H9 (cell line): ENCODE results near the gene LRRFIP1. TPM values are rescaled to one million over a fixed set of nuclear protein-coding genes. Genes with fewer than 3 reads are reported as not detected.

Source experiments
- DNase-seq: peaks from one replicate; pipeline ENCODE4 v3.0.0-alpha.2; 2017
- H2AFZ ChIP-seq: one replicate; pipeline ENCODE4 v1.6.1; 2013; ENCODE audit warnings: mild to moderate bottlenecking, low read length, control low read depth, moderate library complexity
- H2AK5ac ChIP-seq: 2 replicates; pipeline ENCODE4 v1.6.1; 2013; ENCODE audit warnings: low read length, control low read depth, mixed read lengths; ENCODE audit not compliant: insufficient read length
- H2BK120ac ChIP-seq: one replicate; pipeline ENCODE4 v1.6.1; 2013; ENCODE audit warnings: low read depth, mild to moderate bottlenecking, low read length, control low read depth, inconsistent platforms; ENCODE audit not compliant: poor library complexity, severe bottlenecking
- H2BK12ac ChIP-seq: 2 replicates; pipeline ENCODE4 v1.6.1; 2013; ENCODE audit warnings: low read length, control low read depth, mixed read lengths, low read depth; ENCODE audit not compliant: insufficient read length
- H2BK15ac ChIP-seq: 2 replicates; pipeline ENCODE4 v1.6.1; 2013; ENCODE audit warnings: low read depth, low read length, control low read depth
- H2BK20ac ChIP-seq: one replicate; pipeline ENCODE4 v1.6.1; 2013; ENCODE audit warnings: low read depth, mild to moderate bottlenecking, low read length, control low read depth, inconsistent platforms; ENCODE audit not compliant: poor library complexity, severe bottlenecking
- H2BK5ac ChIP-seq: 2 replicates; pipeline ENCODE4 v1.6.1; 2013; ENCODE audit warnings: low read length, control low read depth, mixed read lengths; ENCODE audit not compliant: insufficient read length
- H3K14ac ChIP-seq: 2 replicates; pipeline ENCODE4 v1.6.1; 2013; ENCODE audit warnings: low read length, control low read depth; ENCODE audit not compliant: insufficient read depth
- H3K18ac ChIP-seq: 2 replicates; pipeline ENCODE4 v1.6.1; 2013; ENCODE audit warnings: low read depth, mild to moderate bottlenecking, mixed read lengths, low read length, control low read depth; ENCODE audit not compliant: insufficient read length
- H3K23ac ChIP-seq: 2 replicates; pipeline ENCODE4 v1.6.1; 2013; ENCODE audit warnings: low read length, control low read depth, mixed read lengths, low read depth; ENCODE audit not compliant: insufficient read length
- H3K23me2 ChIP-seq: 2 replicates; pipeline ENCODE4 v1.6.1; 2013; ENCODE audit warnings: low read depth, mild to moderate bottlenecking, mixed read lengths, low read length, control low read depth; ENCODE audit not compliant: insufficient read length, poor library complexity, severe bottlenecking
- H3K27ac ChIP-seq: 2 replicates; pipeline ENCODE4 v1.5.1; 2013; ENCODE audit warnings: low read length, control low read depth, mixed read lengths, low read depth; ENCODE audit not compliant: insufficient read length
- H3K27me3 ChIP-seq: 2 replicates; pipeline ENCODE4 v1.6.1; 2013; ENCODE audit warnings: low read length, control low read depth, inconsistent platforms; ENCODE audit not compliant: insufficient read depth
- H3K4ac ChIP-seq: 2 replicates; pipeline ENCODE4 v1.6.1; 2013; ENCODE audit warnings: low read depth, mild to moderate bottlenecking, control low read depth, inconsistent platforms, low read length, moderate library complexity
- H3K4me1 ChIP-seq: 2 replicates; pipeline ENCODE4 v1.6.1; 2013; ENCODE audit warnings: low read length, control low read depth, inconsistent platforms; ENCODE audit not compliant: insufficient read depth
- H3K4me2 ChIP-seq: 2 replicates; pipeline ENCODE4 v1.6.1; 2013; ENCODE audit warnings: low read length, control low read depth, mixed read lengths; ENCODE audit not compliant: insufficient read length, insufficient read depth
- H3K56ac ChIP-seq: 2 replicates; pipeline ENCODE4 v1.6.1; 2013; ENCODE audit warnings: low read depth, mild to moderate bottlenecking, mixed read lengths, low read length, control low read depth; ENCODE audit not compliant: insufficient read length
- H3K79me1 ChIP-seq: 2 replicates; pipeline ENCODE4 v1.6.1; 2013; ENCODE audit warnings: low read depth, mild to moderate bottlenecking, moderate library complexity, low read length, control low read depth, inconsistent platforms; ENCODE audit not compliant: insufficient read depth, poor library complexity, severe bottlenecking
- H3K79me2 ChIP-seq: 2 replicates; pipeline ENCODE4 v1.6.1; 2013; ENCODE audit warnings: low read length, control low read depth, inconsistent platforms; ENCODE audit not compliant: insufficient read depth
- H3K9ac ChIP-seq: 2 replicates; pipeline ENCODE4 v1.6.1; 2013; ENCODE audit warnings: low read length, control low read depth, mixed read lengths; ENCODE audit not compliant: insufficient read length; ENCODE audit errors: extremely low read depth
- H3K9me3 ChIP-seq: one replicate; pipeline ENCODE4 v1.6.1; 2013; ENCODE audit warnings: low read depth, low read length, inconsistent platforms; ENCODE audit not compliant: control insufficient read depth
- H3T11ph ChIP-seq: one replicate; pipeline ENCODE4 v1.6.1; 2013; ENCODE audit warnings: mild to moderate bottlenecking, low read length, control low read depth, inconsistent platforms
- H4K20me1 ChIP-seq: one replicate; pipeline ENCODE4 v1.6.1; 2013; ENCODE audit not compliant: control insufficient read depth, insufficient read length, insufficient read depth
- H4K5ac ChIP-seq: 2 replicates; pipeline ENCODE4 v1.6.1; 2013; ENCODE audit warnings: low read depth, mild to moderate bottlenecking, mixed read lengths, low read length, control low read depth; ENCODE audit not compliant: insufficient read length
- H4K8ac ChIP-seq: replicated peaks from 2 replicates; pipeline ENCODE4 v1.6.1; 2013; ENCODE audit warnings: low read length, control low read depth, mixed read lengths, low read depth; ENCODE audit not compliant: insufficient read length
- H4K91ac ChIP-seq: 2 replicates; pipeline ENCODE4 v1.6.1; 2013; ENCODE audit warnings: low read depth, mild to moderate bottlenecking, moderate library complexity, mixed read lengths, low read length, control low read depth; ENCODE audit not compliant: insufficient read length
- H3K27ac Mint-ChIP-seq, 3 experiments: 2 replicates in 2 of 3; 3 replicates in 1 of 3; pipeline ENCODE4 v1.8.0; 2020 to 2021; ENCODE audit warnings: mixed read lengths in 3 of 3, mild to moderate bottlenecking in 1 of 3, moderate library complexity in 1 of 3
- H3K27me3 Mint-ChIP-seq: 2 replicates; pipeline ENCODE4 v1.8.0; 2021; ENCODE audit warnings: low read depth, mild to moderate bottlenecking, moderate library complexity, mixed read lengths
- H3K36me3 Mint-ChIP-seq, 3 experiments: 2 replicates in 2 of 3; 3 replicates in 1 of 3; pipeline ENCODE4 v1.8.0; 2020 to 2021; ENCODE audit warnings: low read depth in 3 of 3, mixed read lengths in 3 of 3; ENCODE audit not compliant: insufficient read depth in 1 of 3
- H3K4me1 Mint-ChIP-seq, 2 experiments: 2 replicates each; pipeline ENCODE4 v1.8.0; 2020; ENCODE audit warnings: mixed read lengths in 2 of 2
- H3K4me3 Mint-ChIP-seq, 2 experiments: 2 replicates in 1 of 2; 3 replicates in 1 of 2; pipeline ENCODE4 v1.8.0; 2020 to 2021; ENCODE audit warnings: mild to moderate bottlenecking in 2 of 2, mixed read lengths in 2 of 2, moderate library complexity in 1 of 2
- H3K9me3 Mint-ChIP-seq, 2 experiments: 2 replicates in 1 of 2; 3 replicates in 1 of 2; pipeline ENCODE4 v1.8.0; 2020; ENCODE audit warnings: mild to moderate bottlenecking in 2 of 2, mixed read lengths in 2 of 2, moderate library complexity in 1 of 2
- WGBS: extraction: QIAGEN DNeasy Blood & Tissue Kit; methylation state at CpG from one replicate; pipeline ENCODE4 v1.1.7; 2013; ENCODE audit warnings: missing lambda C conversion rate, low lambda C conversion rate, mixed read lengths; ENCODE audit not compliant: insufficient read length; ENCODE audit errors: extremely low coverage; 5-methylcytosine and 5-hydroxymethylcytosine counted together
- total RNA-seq: library from RNA; stranded (reverse); gene quantifications from 2 replicates; pipeline ENCODE4 v1.2.1, GENCODE V29; 2021
- TF ChIP-seq, protein P1 (sequence below): fragments of 200-600 bp; sonication (generic); conservative IDR thresholded peaks from 3 replicates; pipeline ENCODE4 v1.8.0; 2021; ENCODE audit warnings: antibody characterized with exemption, mild to moderate bottlenecking

Gene LRRFIP1
- total RNA-seq, 1 experiment from 2014 or later: 38.5 TPM

DNA sequence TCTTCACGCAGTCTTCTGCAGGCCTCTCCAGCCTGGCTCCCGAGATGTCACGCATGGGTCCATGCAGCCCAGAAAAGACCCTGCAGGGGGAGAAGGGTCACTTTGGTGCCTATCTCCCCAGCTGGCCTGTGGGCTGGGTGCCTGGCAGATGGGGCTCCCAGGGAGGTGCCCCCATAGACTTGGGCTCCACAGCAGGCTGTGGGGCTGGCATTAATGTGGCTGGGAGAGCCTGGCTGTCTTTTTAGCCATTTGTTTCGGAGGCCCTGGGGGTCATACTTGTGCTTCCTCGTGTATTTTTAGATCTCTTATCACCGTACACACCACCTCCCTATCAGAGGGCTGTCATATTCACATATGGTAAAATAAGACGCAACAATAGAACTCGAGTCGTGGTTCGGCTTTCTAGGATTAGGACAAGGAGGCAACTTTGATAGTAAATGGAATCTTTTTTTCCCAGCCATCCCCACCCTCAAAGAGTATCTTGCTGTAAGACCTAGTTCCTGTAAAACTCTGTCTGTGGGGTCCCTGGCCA is 74.5 kb downstream of the LRRFIP1 start:
- Histone ChIP-seq H4K20me1 (no peaks in the 10 kb centered on the region), H2BK120ac (no peak overlapping the region), H2BK15ac (no peak overlapping the region), H2BK12ac (no peak overlapping the region), H3T11ph (no peak overlapping the region), H2BK5ac (no peak overlapping the region), H3K27ac (peak overlapping the region; percentile 7), H3K56ac (no peak overlapping the region), H3K18ac (no peak overlapping the region), H3K9me3 (no peaks in the 10 kb centered on the region), H3K27me3 (no peaks in the 10 kb centered on the region), H3K79me2 (peaks cover 34% of the 10 kb centered on the region; the same call in 1 of the 2 replicates), H2AFZ (no peak overlapping the region), H3K4ac (no peak overlapping the region), H2AK5ac (no peak overlapping the region), H3K4me2 (peak overlapping the region; percentile 28), H3K23ac (no peak overlapping the region), H4K91ac (peak overlapping the region; percentile 38), H3K23me2 (peaks cover 4% of the 10 kb centered on the region), H4K5ac (no peak overlapping the region), H3K79me1 (peaks cover 9% of the 10 kb centered on the region), H4K8ac (no peak overlapping the region), H3K14ac (no peak overlapping the region), H3K4me1 (peaks cover 32% of the 10 kb centered on the region), H2BK20ac (no peak overlapping the region), H3K9ac (no peak overlapping the region)
- WGBS: no CpG with 5 or more reads among the region's 10 CpGs
- Mint-ChIP-seq H3K4me3 (peak overlapping the region; percentile 20 to 65; a peak in 4 of 5 replicates), H3K27me3 (no peaks in the 10 kb centered on the region), H3K36me3 (peaks cover 0 to 8% (median 2%) of the 10 kb centered on the region in 3 experiments; a peak in 2 of 7 replicates), H3K27ac (peak overlapping the region; percentile 30 to 91 (median 87)), H3K9me3 (no peaks in the 10 kb centered on the region; a peak in 1 of 5 replicates), H3K4me1 (peaks cover 55% of the 10 kb centered on the region in 2 experiments)
- TF ChIP-seq, protein P1, sequence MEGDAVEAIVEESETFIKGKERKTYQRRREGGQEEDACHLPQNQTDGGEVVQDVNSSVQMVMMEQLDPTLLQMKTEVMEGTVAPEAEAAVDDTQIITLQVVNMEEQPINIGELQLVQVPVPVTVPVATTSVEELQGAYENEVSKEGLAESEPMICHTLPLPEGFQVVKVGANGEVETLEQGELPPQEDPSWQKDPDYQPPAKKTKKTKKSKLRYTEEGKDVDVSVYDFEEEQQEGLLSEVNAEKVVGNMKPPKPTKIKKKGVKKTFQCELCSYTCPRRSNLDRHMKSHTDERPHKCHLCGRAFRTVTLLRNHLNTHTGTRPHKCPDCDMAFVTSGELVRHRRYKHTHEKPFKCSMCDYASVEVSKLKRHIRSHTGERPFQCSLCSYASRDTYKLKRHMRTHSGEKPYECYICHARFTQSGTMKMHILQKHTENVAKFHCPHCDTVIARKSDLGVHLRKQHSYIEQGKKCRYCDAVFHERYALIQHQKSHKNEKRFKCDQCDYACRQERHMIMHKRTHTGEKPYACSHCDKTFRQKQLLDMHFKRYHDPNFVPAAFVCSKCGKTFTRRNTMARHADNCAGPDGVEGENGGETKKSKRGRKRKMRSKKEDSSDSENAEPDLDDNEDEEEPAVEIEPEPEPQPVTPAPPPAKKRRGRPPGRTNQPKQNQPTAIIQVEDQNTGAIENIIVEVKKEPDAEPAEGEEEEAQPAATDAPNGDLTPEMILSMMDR: no peak
- DNase-seq: no peak
